Measurements from ENCODE around the gene TEPSIN.

Gene TEPSIN

DNA sequence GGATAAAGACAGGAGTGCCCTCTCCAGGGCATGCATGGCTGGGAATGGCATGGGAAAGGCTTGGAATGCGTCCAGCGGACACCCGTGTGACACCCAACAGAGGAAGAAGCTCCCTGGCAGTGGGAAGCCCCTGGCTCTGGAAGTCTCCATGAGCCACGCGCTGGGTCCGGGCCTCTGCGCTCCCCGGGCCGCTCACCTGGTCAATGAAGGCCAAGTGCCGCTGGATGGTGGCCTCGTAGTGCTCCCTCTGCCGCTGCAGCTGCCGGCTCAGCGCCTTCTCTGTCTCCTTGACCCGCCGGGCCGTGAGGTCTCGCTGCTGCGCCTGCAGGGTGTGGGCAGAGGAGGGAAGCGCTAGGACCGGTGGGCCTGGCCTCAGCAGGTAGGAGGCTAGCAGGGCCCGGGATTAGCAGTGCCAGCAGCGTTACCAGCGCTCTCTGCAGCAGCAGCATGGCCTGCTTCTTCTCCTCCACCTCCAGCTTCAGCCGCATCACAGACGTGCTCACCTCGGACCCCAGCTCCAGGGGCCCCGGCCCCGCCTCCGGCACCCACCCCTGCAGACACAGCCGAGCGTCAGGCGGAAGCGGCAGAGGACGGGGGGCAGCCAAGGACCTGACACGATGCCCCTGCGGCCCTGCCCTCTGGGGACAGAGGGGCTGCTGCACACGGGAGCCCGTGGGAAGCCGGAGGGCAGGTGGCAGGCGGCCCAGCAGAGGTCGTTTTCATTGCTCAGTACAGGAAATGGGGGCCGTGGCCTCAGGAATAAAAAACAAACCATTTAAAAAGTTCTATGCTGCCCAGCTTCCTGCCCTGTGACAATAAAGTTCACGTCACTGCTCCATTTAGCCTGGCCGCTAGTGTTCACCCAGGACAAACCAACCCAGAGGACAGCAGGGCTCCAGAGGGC is 42.1 kb downstream of the TEPSIN start:
- DNase-seq (ENCODE audit: low read depth) = no peak

- DNase-seq (ENCODE audit: low read depth) = no peak
Measured at GRCh38 chr17:81195941-81196495, 42.8 kb downstream of the TEPSIN start.

GRCh38 chr17:81194941-81195901 is 43.6 kb downstream of the TEPSIN start:
- DNase-seq (ENCODE audit: low read depth) = no peak

GRCh38 chr17:81194225-81194760 is 44.6 kb downstream of the TEPSIN start:
- DNase-seq (ENCODE audit: low read depth) = no peak

DNA sequence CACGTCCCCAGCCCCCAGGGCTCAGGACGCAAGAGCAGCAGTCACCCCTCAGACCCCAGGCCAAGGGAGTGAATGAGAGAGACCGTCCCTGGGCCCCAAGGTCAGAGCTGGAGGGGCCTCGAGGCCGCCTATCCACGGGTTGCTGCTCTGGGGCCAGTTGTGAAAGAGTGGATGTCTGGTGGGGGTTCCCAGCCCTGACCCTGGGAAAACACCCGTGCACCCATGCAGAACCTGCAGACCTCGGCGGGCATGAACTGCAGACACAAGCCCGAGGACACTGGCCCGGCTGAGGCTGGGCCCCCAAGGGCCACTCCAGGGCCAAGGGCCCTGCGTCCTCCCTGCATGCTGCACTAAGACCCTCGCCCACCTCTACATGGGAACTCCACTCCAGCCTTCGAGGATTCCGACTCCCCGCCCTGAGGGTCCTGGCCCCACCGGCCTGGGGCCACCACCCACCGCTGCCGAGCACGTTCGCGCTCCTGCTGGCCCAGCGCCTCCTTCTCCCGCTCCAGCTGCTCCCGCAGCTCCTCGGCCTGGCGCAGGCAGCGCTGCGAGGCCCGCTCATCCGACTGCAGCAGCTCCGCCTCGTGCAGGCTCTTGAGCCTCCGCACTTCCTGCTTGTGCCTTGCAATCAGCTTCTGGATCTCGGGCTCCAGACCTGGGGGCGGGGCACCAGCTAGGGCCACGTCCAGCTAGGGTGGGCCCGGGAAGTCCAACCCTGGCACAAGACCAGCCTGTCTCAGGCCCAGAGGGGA is 45.2 kb downstream of the TEPSIN start:
- no peak for DNase-seq (ENCODE audit: low read depth)

GRCh38 chr17:81193051-81193410 is 45.8 kb downstream of the TEPSIN start:
- no peak for DNase-seq (ENCODE audit: low read depth)

GRCh38 chr17:81192386-81193050 is 46.3 kb downstream of the TEPSIN start:
- no peak for DNase-seq (ENCODE audit: low read depth)

GRCh38 chr17:81191646-81192045 is 47.2 kb downstream of the TEPSIN start:
- no peak for DNase-seq (ENCODE audit: low read depth)

- no peak for DNase-seq (ENCODE audit: low read depth)
Measured at GRCh38 chr17:81191116-81191515, 47.7 kb downstream of the TEPSIN start.

- no peak for DNase-seq (ENCODE audit: low read depth)
Measured at GRCh38 chr17:81190591-81190990, 48.3 kb downstream of the TEPSIN start.

- DNase-seq (ENCODE audit: low read depth) = no peak
Measured at GRCh38 chr17:81189670-81190530, 49.0 kb downstream of the TEPSIN start.

- DNase-seq (ENCODE audit: low read depth) = no peak
Measured at GRCh38 chr17:81189016-81189415, 49.8 kb downstream of the TEPSIN start.

DNA sequence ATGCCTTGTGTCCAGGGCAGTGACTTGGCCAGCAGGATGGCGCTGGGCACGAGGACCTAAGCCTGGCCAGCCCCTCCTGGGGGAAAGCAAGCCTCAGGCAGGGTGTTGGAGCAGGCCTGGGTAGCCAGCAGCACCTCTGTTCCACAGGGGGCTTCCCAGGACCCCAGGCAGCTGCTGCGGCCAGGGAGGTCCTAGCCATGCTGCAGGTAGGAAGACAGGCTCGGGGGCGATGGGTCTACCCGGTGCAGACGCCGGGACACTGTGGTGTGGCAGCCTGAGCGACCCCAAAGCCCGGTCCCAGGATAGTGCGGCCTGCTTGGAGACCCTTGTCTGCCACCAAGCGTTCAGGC is 50.4 kb downstream of the TEPSIN start:
- no peak for DNase-seq (ENCODE audit: low read depth)

GRCh38 chr17:81187586-81188490 is 51.0 kb downstream of the TEPSIN start:
- DNase-seq (ENCODE audit: low read depth) = no peak

DNA sequence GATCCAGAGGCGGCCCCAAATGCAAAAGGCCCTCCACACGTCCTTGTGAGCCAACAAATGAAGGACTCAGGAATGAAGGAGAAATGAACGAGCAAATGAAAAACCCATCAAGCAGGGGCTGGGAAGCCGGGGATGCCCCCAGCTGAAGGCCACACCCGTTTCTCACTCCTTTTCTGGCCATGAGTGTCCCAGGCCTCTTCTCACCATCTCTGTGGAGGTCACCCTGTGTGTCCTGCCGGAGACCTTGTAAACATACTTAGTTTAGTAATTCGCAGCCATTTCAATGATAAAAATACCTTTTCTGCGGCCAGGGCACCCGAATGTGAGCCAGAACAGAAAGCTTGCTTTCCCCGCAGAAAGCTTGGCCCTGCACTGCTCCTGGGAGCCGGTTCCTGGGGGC is 51.7 kb downstream of the TEPSIN start:
- no peak for DNase-seq (ENCODE audit: low read depth)

GRCh38 chr17:81186203-81186602 is 52.7 kb downstream of the TEPSIN start:
- no peak for DNase-seq (ENCODE audit: low read depth)

DNA sequence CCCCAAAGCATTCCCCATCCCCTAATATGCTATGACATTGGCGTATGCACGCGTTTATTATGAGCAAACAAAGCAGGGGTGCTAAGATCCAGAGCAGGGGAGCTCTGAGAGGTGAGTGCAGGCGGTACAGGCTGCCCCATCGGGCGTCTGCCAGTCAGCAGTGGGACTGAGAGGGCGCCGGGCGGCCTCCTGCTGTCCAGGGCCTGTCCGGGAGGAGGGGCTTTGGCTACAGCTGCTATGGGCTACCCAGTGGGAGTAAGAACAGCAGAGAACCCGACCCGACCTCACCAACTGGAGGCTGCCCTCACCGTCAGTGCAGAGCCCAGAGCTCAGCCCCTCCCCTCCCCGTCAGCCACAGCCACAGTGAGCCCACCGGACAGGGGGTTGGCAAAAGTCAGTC is 54.3 kb downstream of the TEPSIN start:
- DNase-seq (ENCODE audit: low read depth) = no peak

DNA sequence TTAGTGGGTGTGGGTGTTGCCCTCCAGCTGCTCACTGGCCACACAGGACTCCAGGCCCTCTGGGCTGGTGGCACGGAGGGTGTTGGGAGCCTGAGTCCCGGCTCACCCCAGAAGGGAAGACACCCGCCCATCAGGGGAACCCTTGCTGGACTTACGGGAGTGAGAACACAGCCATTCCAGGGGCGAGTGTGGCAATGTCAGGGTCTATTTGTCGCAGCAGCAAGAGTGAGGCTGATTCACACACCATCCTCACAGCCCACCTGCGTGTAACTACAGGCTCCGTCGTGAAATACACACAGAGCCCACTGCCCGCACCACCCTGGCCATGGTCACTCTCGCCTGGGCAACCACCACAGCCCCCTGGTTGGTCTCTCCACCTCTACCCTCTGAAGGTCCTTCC is 55.0 kb downstream of the TEPSIN start:
- DNase-seq (ENCODE audit: low read depth) = no peak

DNA sequence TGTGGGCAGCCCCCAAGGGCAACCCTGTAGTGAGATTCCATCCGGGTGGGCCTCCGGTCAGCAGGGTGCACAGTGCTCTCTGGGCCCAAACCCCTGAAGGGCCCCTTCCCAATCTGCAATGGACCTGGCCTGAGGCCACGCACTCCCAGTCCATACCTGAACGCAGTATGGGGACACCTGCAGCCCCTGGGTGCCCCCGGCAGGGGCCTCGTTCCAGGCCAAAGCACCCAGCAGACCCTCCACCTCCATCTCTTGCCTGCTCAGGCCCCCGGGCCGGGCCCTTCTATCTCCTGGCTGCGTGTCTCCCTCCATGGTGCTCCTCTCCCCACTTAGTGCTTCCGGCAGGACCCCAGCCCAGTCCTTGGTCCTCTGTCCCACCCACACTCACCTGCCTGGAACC is 55.5 kb downstream of the TEPSIN start:
- DNase-seq (ENCODE audit: low read depth) = no peak
